ENCODE results near the gene MYO1B. TPM values are rescaled to one million over a fixed set of nuclear protein-coding genes. Genes with fewer than 3 reads are reported as not detected.

The MYO1B gene
- total RNA-seq, 1 donor from 2014 or later: 67.7 TPM

GRCh38 chr2:191316246-191316994 is 71.2 kb downstream of the MYO1B start:
- H3K4me1 Mint-ChIP-seq (ENCODE audit: unreplicated experiment): peaks cover 39% of the 10 kb centered on the region
- no peak for TF ChIP-seq CTCF (conservative IDR thresholded peaks at IDR 0.05)
- no peak for DNase-seq (ENCODE audit: extremely low spot score, unreplicated experiment)
- H3K36me3 Mint-ChIP-seq: no peaks in the 10 kb centered on the region
- no peak overlapping the region for H3K27ac Mint-ChIP-seq
- H3K9me3 Mint-ChIP-seq: no peaks in the 10 kb centered on the region
- no peak overlapping the region for H3K4me3 Mint-ChIP-seq
- no peaks in the 10 kb centered on the region for H3K27me3 Mint-ChIP-seq

- no peak for DNase-seq (ENCODE audit: extremely low spot score, unreplicated experiment)
- TF ChIP-seq CTCF (conservative IDR thresholded peaks at IDR 0.05): no peak
Observed at GRCh38 chr2:191318037-191318728, 73.0 kb downstream of the MYO1B start.

GRCh38 chr2:191318729-191319078 is 73.5 kb downstream of the MYO1B start:
- TF ChIP-seq CTCF (conservative IDR thresholded peaks at IDR 0.05): no peak
- Mint-ChIP-seq H3K27me3 (no peaks in the 10 kb centered on the region), H3K4me3 (no peak overlapping the region), H3K36me3 (peaks cover 7% of the 10 kb centered on the region), H3K27ac (peak overlapping the region; percentile 75), H3K9me3 (no peaks in the 10 kb centered on the region), H3K4me1 (ENCODE audit: unreplicated experiment) (peaks cover 55% of the 10 kb centered on the region)
- DNase-seq (ENCODE audit: extremely low spot score, unreplicated experiment): no peak

More at GRCh38 chr2:191318037-191318728, 73.0 kb downstream of the MYO1B start:
- Mint-ChIP-seq H3K4me1 (ENCODE audit: unreplicated experiment) (peaks cover 55% of the 10 kb centered on the region), H3K27me3 (no peaks in the 10 kb centered on the region), H3K9me3 (no peaks in the 10 kb centered on the region), H3K4me3 (no peak overlapping the region), H3K27ac (peak overlapping the region; percentile 75), H3K36me3 (peaks cover 5% of the 10 kb centered on the region)

- H3K9me3 Mint-ChIP-seq: no peaks in the 10 kb centered on the region
- TF ChIP-seq CTCF (conservative IDR thresholded peaks at IDR 0.05): no peak
- DNase-seq (ENCODE audit: extremely low spot score, unreplicated experiment): no peak
- no peaks in the 10 kb centered on the region for H3K27me3 Mint-ChIP-seq
- no peak overlapping the region for H3K4me3 Mint-ChIP-seq
- peaks cover 7% of the 10 kb centered on the region for H3K36me3 Mint-ChIP-seq
- H3K4me1 Mint-ChIP-seq (ENCODE audit: unreplicated experiment): peaks cover 55% of the 10 kb centered on the region
- H3K27ac Mint-ChIP-seq: peak overlapping the region; percentile 75
Observed at GRCh38 chr2:191319186-191319585, 74.0 kb downstream of the MYO1B start.

- Mint-ChIP-seq H3K27me3 (no peaks in the 10 kb centered on the region), H3K27ac (no peak overlapping the region), H3K36me3 (peaks cover 7% of the 10 kb centered on the region), H3K4me3 (no peak overlapping the region), H3K9me3 (no peaks in the 10 kb centered on the region), H3K4me1 (ENCODE audit: unreplicated experiment) (peaks cover 56% of the 10 kb centered on the region)
- TF ChIP-seq CTCF (conservative IDR thresholded peaks at IDR 0.05): no peak
- no peak for DNase-seq (ENCODE audit: extremely low spot score, unreplicated experiment)
Observed at GRCh38 chr2:191320881-191321280, 75.7 kb downstream of the MYO1B start.
